T-helper 17 cell (primary cell): ENCODE results near the gene EREG. TPM values are rescaled to one million over a fixed set of nuclear protein-coding genes. Genes with fewer than 3 reads are reported as not detected.
A peak's percentile ranks its signal among the peaks of the same experiment; 100 is the strongest.

ENCODE experiments used
- ATAC-seq: fragments of 150-1000 bp; cut with Tn5 transposase; 2 replicates; pipeline ENCODE4 v1.10.0; 2021; ENCODE audit warnings: mild to moderate bottlenecking, moderate library complexity
- DNase-seq, 3 donors: peaks; one replicate each; pipeline versions ENCODE4 v3.0.0 to v3.0.0-alpha.2; 2020 to 2021
- H3K9me3 ChIP-seq: one replicate; pipeline ENCODE4 v1.7.0; 2013; ENCODE audit warnings: low read length, mild to moderate bottlenecking; ENCODE audit not compliant: control insufficient read depth, poor library complexity, severe bottlenecking
- H3K27ac Mint-ChIP-seq: one replicate; pipeline ENCODE4 v1.8.0; 2022; ENCODE audit warnings: mild to moderate bottlenecking, moderate library complexity, mixed read lengths
- H3K27me3 Mint-ChIP-seq: one replicate; pipeline ENCODE4 v1.8.0; 2022; ENCODE audit warnings: mixed read lengths
- H3K36me3 Mint-ChIP-seq: one replicate; pipeline ENCODE4 v1.8.0; 2022; ENCODE audit warnings: low read depth, mixed read lengths
- H3K4me1 Mint-ChIP-seq: one replicate; pipeline ENCODE4 v1.8.0; 2022; ENCODE audit warnings: mild to moderate bottlenecking, mixed read lengths
- H3K4me3 Mint-ChIP-seq: one replicate; pipeline ENCODE4 v1.8.0; 2022; ENCODE audit warnings: mild to moderate bottlenecking, moderate library complexity, mixed read lengths
- total RNA-seq, 4 donors: library from RNA in 2 of 4; stranded (reverse) in 2 of 4; gene quantifications; one replicate each; pipeline ENCODE4 v1.2.3 and lab custom pipeline; 2022 to 2026

Gene EREG
- total RNA-seq, 2 donors from 2014 or later = 1.1 to 6.2 TPM

DNA sequence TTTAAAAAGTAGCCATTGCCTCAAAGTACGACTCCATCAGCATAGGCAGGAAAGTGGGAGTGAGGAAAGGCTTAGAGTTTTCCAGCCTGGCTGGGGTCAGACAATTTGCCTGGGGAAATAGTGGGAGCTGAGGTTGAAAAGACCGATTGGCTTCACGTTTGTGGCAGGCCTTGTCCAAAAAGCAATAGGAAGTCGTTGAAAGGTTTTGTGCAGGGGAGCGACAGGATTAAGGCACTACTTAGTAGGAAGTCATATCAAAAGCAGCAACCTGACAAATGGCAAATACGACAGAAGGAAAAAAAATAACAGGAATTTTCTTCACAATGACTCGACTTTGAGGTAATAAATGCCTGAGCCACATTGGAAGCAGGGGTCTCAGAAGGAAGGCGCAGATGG, 691 bp upstream of the EREG start:
- peaks cover 55% of the 10 kb centered on the region for H3K27me3 Mint-ChIP-seq

DNA sequence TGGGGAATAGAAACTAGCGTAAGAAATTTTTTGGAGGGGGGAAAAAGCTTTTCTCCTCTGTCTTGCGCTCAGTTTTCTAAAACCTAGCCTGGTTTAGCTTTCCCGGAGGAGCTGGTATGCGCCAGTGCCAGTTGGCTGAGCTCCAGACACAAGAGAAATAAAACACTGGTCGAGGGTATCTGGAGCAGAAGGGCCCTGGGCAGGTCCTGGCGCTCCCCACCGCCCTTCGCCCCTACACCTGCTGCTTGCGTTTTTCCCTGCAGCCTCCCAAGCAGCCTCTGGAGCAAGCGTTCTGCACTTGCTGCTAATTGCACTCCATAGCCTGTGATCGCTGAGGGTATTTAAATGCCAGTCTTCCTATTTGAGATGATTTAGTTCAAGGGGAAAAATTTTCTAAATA, 816 bp downstream of the EREG start:
- peaks cover 15% of the 10 kb centered on the region for H3K4me1 Mint-ChIP-seq
- H3K27me3 Mint-ChIP-seq = peaks cover 58% of the 10 kb centered on the region
- no peak overlapping the region for H3K4me3 Mint-ChIP-seq

More for the DNA sequence above, 691 bp upstream of the EREG start:
- no peak overlapping the region for H3K27ac Mint-ChIP-seq
- no peaks in the 10 kb centered on the region for H3K36me3 Mint-ChIP-seq
- peak overlapping the region; percentile 74 for H3K4me3 Mint-ChIP-seq
- no peaks in the 10 kb centered on the region for H3K9me3 ChIP-seq
- no peak for DNase-seq
- peak; percentile 8 for ATAC-seq
- peaks cover 15% of the 10 kb centered on the region for H3K4me1 Mint-ChIP-seq

DNA sequence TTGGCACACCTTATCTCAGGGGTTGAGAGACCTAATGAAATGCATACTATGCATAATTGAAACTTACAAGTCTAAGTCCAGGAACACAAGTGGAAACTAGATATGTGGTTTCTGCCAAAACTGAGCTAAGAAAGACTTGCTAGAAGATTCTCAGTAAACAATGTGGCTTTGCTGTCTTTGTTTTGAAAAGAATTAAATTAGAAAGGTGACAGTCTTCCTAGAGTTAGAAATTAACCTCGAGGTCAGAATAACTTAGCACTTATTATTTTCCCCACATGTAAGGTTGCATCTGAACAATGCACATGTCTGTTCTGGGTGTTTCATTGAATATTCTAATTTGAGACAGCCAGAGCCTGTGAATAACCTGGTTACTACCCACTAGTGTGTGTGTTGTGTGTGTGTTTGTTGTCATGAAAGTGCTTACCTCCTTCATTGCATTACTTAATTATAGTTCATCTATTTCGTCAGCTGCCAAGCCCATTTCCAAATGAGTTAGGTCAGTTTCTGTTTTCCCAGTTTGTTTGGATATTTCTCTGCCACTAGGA, 1.5 kb downstream of the EREG start:
- Mint-ChIP-seq H3K36me3 (no peaks in the 10 kb centered on the region), H3K27ac (no peak overlapping the region), H3K4me1 (peaks cover 16% of the 10 kb centered on the region), H3K27me3 (peaks cover 62% of the 10 kb centered on the region), H3K4me3 (no peak overlapping the region)
- no peaks in the 10 kb centered on the region for H3K9me3 ChIP-seq
- DNase-seq (no peak), ATAC-seq (no peak)

More for the DNA sequence above, 816 bp downstream of the EREG start:
- DNase-seq (no peak), ATAC-seq (no peak)
- no peaks in the 10 kb centered on the region for H3K9me3 ChIP-seq
- Mint-ChIP-seq H3K36me3 (no peaks in the 10 kb centered on the region), H3K27ac (no peak overlapping the region)

DNA sequence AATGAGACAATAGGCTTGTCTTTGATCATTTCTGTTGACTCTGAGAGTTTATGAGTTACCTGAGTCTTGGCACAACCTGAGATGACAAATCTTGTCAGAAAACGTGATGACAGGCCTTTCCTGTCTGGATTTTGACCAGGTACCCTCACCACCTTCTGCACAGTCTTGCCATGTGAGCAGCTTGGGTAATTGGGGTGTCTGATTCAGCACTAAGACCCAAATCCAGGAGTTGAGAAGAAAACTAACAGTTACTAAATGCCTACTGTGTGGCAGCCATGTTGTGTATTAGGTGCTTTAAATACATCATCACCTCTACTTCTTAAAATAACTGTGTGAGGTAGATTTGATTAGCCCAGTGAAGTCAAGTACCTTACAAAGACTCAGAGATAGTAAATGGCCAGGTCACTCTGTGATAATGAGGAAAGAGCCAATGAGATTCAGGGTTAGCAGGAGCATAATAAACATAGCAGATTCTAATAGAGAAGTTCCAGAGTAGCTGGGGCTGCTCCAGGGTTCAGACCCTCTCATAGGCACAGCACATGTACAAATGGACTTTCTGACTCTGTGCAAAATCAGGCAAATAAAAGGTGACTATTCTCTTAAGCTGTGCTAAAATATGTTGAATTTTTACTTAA, 2.8 kb downstream of the EREG start:
- H3K9me3 ChIP-seq = no peaks in the 10 kb centered on the region
- peaks cover 17% of the 10 kb centered on the region for H3K4me1 Mint-ChIP-seq
- H3K27ac Mint-ChIP-seq = no peak overlapping the region
- H3K4me3 Mint-ChIP-seq = no peak overlapping the region
- peaks cover 63% of the 10 kb centered on the region for H3K27me3 Mint-ChIP-seq
- ATAC-seq = no peak
- no peak for DNase-seq
- no peaks in the 10 kb centered on the region for H3K36me3 Mint-ChIP-seq

DNA sequence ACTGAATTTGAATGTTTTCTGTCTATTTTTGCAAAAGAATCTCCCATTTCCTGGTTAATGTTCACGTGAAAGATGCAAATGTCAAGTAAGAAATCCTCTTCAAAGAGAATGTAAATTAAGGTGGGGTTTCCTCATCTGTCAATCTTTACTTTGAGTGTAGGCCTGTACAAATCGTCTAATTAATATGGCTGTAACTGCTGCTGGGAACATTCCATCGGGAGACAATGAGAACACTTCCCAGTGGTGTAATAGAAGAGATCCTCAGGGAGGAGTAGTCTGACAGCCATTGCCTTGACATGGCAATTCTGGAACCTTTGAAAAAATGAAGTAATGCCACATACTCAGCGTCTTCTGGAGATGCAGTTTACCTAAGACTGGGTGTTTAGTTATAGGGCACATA, 3.7 kb downstream of the EREG start:
- Mint-ChIP-seq H3K27me3 (peaks cover 58% of the 10 kb centered on the region), H3K27ac (no peak overlapping the region), H3K4me3 (no peak overlapping the region), H3K4me1 (peaks cover 17% of the 10 kb centered on the region), H3K36me3 (no peaks in the 10 kb centered on the region)
- H3K9me3 ChIP-seq = no peaks in the 10 kb centered on the region
- no peak for DNase-seq
- no peak for ATAC-seq

DNA sequence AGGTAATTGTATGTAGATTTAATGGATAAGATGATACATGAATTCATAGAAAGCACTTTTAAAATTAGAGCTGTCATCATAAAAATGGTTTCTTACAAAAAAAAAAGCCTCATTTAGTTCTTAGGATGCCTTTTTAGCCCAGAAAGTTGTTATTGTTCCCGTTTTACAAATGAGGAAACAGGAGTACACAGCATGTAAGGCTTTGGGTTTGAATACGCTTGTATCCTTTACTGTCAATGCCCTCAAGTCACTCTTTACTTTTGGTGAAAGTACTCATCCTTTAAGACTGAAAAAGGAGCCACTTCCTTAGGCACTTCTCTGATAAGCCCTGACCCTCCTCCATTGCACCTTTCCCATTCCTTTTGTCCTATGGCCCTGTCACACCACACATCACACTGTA, 4.9 kb downstream of the EREG start:
- Mint-ChIP-seq H3K27ac (no peak overlapping the region), H3K27me3 (peaks cover 50% of the 10 kb centered on the region), H3K4me3 (no peak overlapping the region), H3K4me1 (peaks cover 6% of the 10 kb centered on the region), H3K36me3 (no peaks in the 10 kb centered on the region)
- H3K9me3 ChIP-seq = no peaks in the 10 kb centered on the region
- DNase-seq = no peak
- ATAC-seq = no peak

DNA sequence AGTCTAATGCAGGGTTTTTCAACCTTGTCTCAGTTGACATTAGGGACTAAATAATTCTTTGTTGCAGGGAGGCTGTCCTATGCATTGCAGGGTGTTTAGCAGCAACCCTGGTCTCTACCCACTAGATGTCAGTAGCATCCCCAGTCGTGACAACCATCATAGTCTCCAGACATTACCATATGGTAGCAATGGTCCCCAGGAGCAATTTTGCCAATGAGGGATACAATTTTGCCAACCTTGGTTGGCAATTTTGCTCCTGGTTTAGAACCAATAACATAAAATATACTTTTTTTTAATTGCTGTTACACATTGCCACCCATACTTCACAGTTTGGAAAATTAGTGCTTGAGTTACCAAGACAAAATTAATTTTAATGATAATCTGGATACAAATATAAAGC, 6.0 kb downstream of the EREG start:
- no peaks in the 10 kb centered on the region for H3K9me3 ChIP-seq
- Mint-ChIP-seq H3K4me3 (no peak overlapping the region), H3K4me1 (peaks cover 2% of the 10 kb centered on the region), H3K27ac (no peak overlapping the region), H3K36me3 (no peaks in the 10 kb centered on the region), H3K27me3 (peaks cover 43% of the 10 kb centered on the region)
- ATAC-seq = peak; percentile 88
- DNase-seq = no peak

DNA sequence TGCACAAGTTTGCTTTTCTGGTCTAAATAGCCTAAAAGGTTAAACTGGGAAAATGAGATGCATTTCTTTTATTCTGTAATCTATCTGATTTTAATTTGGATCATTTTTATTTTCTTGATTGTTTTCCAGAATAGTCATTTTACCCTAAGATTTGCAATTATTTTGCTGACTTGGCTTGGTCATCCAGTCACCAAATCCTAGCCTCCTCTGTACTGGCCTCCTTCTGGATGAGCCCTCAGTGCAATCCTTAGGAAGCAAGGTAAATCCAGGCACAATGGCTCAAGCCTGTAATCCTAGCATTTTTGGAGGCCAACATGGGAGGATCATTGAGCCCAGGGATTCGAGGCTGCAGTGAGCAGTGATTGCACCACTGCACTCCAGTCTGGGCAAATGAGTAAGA, 9.2 kb downstream of the EREG start:
- Mint-ChIP-seq H3K36me3 (no peaks in the 10 kb centered on the region), H3K4me3 (no peak overlapping the region), H3K4me1 (peaks cover 2% of the 10 kb centered on the region), H3K27me3 (peaks cover 24% of the 10 kb centered on the region), H3K27ac (no peak overlapping the region)
- DNase-seq = no peak
- ATAC-seq = no peak
- no peaks in the 10 kb centered on the region for H3K9me3 ChIP-seq

DNA sequence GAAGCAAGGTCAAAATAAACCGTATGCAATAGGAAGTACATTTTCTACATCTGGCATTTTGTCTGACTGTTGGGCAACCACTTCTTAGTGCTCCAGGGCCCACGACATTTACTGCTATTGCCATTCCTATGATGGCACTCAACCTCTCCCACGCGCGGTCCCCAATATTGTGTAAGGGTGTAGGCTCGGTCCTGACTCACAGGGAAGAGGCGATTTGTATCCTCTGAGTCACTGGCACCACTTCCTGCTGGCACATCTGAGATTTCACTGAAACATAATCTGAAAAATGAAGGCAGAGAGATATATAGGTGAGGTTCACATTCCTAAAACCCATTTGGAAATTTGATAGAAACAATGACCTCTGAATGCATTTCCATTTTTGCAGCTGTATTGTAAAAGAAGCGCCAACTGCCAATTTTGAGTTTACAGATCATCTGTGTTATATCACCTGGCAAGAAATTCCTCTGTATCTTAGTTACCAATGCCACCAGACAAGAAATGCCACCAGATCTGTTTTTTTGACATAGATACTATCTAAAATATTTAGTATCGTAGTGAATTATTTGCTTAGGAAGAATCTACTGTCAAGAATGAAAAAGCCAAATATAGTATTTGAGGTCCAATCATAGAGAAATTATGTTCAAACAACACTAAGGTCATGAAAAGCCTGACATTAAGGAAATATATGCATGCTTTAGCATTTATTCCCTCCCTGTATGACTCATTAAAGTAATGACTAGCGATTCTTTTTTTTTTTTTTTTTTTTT, 9.8 kb downstream of the EREG start:
- ATAC-seq = peak; percentile 14
- no peak overlapping the region for H3K4me3 Mint-ChIP-seq
- no peaks in the 10 kb centered on the region for H3K36me3 Mint-ChIP-seq
- no peaks in the 10 kb centered on the region for H3K9me3 ChIP-seq
- peaks cover 2% of the 10 kb centered on the region for H3K4me1 Mint-ChIP-seq
- no peak overlapping the region for H3K27ac Mint-ChIP-seq
- H3K27me3 Mint-ChIP-seq = peaks cover 23% of the 10 kb centered on the region
- DNase-seq = no peak

DNA sequence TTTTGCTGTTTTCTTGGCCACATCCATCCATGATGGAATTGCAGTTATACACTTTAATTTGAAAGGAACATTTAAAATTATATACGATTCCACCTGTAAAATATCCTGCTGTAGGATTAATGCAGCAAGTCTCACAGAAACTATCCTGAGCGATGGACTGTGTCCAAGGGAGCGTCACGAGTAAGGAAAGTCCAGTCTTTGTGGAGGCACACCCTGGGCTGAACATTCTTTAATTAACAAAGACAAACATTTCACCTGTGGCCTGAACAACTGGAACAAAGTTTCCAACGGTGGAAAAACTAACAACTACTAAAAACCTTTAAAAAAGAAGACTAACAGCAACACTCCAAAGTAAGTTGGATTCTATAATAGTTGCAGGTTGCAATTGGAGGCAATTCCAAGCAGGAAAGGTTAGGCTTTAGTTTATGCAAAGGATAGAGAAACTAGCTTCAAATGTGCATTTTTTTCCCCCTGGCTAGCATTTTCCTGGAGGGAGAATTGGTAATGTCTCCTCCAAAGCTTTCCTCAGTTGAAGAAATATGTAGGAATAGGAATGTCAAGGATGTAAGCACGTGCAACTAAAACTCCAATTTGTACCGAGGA, 11.0 kb downstream of the EREG start:
- H3K27ac Mint-ChIP-seq = no peak overlapping the region

DNA sequence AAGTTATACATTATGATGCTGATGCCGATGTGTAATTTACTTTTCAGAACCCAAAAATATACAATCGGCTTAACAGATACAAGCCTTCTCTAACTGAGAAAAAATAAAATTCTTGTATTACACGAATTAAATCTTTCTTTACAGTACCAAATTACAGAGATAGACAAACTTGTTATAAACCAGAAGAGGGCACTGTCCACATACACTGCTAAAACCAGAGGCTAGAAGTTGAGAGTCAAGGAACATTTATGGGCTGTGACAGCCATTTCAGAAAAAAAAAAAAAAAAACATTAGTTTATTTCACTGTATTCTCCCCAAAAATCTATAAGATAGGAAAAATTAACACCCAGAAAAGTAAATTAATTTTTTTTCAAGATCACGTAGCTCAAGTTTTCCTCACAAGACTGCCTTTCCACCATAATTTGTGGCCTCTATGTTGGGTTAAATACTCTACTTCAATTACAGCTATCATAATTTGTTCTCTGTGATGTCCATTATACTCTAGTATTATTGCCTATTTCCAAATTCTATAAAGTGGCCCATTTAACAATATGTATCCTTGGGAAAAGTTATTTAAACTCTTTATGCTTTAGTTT, 12.0 kb downstream of the EREG start:
- peaks cover 11% of the 10 kb centered on the region for H3K27me3 Mint-ChIP-seq
- DNase-seq (no peak), ATAC-seq (peak; percentile 73)
- no peak overlapping the region for H3K27ac Mint-ChIP-seq
- no peaks in the 10 kb centered on the region for H3K4me1 Mint-ChIP-seq
- H3K36me3 Mint-ChIP-seq = no peaks in the 10 kb centered on the region
- H3K4me3 Mint-ChIP-seq = no peak overlapping the region
- H3K9me3 ChIP-seq = no peaks in the 10 kb centered on the region

More for the DNA sequence above, 11.0 kb downstream of the EREG start:
- H3K9me3 ChIP-seq = no peaks in the 10 kb centered on the region
- Mint-ChIP-seq H3K4me3 (no peak overlapping the region), H3K36me3 (no peaks in the 10 kb centered on the region), H3K4me1 (peaks cover 2% of the 10 kb centered on the region), H3K27me3 (peaks cover 19% of the 10 kb centered on the region)
- ATAC-seq (no peak), DNase-seq (no peak)

DNA sequence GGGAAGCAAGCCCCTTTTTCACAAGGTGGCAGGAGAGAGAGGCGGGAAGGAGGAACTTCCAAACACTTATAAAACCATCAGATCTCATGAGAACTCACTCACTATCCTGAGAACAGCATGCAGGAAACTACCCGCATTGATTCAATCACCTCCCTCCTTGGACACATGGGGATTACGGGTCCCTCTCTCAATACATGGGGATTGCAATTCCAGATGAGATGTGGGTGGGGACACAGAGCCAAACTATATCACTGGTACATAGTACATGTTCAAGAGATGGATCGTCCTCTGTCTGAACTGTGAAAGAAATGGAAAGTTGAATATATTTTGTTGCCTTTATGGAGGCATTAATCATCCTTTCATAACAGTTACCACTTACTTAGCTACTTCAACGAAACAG, 12.8 kb downstream of the EREG start:
- no peak overlapping the region for H3K27ac Mint-ChIP-seq
- no peaks in the 10 kb centered on the region for H3K4me1 Mint-ChIP-seq
- H3K4me3 Mint-ChIP-seq = no peak overlapping the region
- peaks cover 16% of the 10 kb centered on the region for H3K27me3 Mint-ChIP-seq
- no peaks in the 10 kb centered on the region for H3K9me3 ChIP-seq
- no peaks in the 10 kb centered on the region for H3K36me3 Mint-ChIP-seq
- ATAC-seq (no peak), DNase-seq (no peak)

DNA sequence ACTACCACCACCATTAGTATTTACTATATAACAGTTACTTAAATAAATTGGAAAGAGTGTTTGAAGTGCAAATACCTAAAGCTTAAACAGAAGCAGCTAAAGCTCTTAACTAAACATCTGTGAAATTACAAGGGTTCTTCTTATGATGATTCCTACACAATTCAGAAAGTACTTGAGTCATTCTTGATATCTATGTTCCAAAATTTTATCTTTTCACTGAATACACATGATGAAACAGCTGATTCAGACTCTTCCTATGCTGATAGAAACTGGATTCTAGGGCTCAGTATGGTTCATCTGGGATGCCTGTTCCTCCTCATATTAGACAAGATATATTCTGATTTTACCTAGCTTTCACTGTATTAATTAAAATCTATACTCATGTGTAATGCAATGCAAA, 13.6 kb downstream of the EREG start:
- no peaks in the 10 kb centered on the region for H3K36me3 Mint-ChIP-seq
- H3K4me3 Mint-ChIP-seq = no peak overlapping the region
- ATAC-seq (no peak), DNase-seq (no peak)
- no peak overlapping the region for H3K27ac Mint-ChIP-seq
- H3K27me3 Mint-ChIP-seq = peaks cover 17% of the 10 kb centered on the region
- H3K4me1 Mint-ChIP-seq = no peaks in the 10 kb centered on the region
- H3K9me3 ChIP-seq = no peaks in the 10 kb centered on the region
